K562 (cell line): ENCODE measurements around the gene APOM. TPM values are rescaled to one million over a fixed set of nuclear protein-coding genes. Genes with fewer than 3 reads are reported as not detected.

Experiments
- CHCHD3 ChIP-seq: fragments of 250-450 bp; sonication (Bioruptor Pico); IDR thresholded peaks from 2 replicates; pipeline ENCODE4 v2.1.2; 2022; ENCODE audit warnings: mild to moderate bottlenecking
- CHD2 ChIP-seq: IDR thresholded peaks from 2 replicates; pipeline ENCODE4 v1.6.1; 2011; ENCODE audit warnings: low read depth, low read length
- CREB3 ChIP-seq: fragments of 450-650 bp; conservative IDR thresholded peaks from 2 replicates; pipeline ENCODE4 v1.6.1; 2016; ENCODE audit warnings: missing genetic modification characterization, low read depth, mild to moderate bottlenecking, missing compliant biosample characterization, moderate library complexity
- CREM ChIP-seq: IDR thresholded peaks from 2 replicates; pipeline ENCODE4 v1.6.1; 2014; ENCODE audit warnings: antibody characterized with exemption, low read depth
- DNMT1 ChIP-seq: fragments of 450-650 bp; IDR thresholded peaks from 2 replicates; pipeline ENCODE4 v1.6.1; 2016; ENCODE audit warnings: antibody characterized with exemption, mild to moderate bottlenecking
- ERF ChIP-seq: fragments of 450-650 bp; formaldehyde crosslinking; IDR thresholded peaks from 2 replicates; pipeline ENCODE4 v1.4.0; 2020; ENCODE audit warnings: mild to moderate bottlenecking, mixed read lengths
- EWSR1 ChIP-seq: fragments of 450-650 bp; IDR thresholded peaks from 2 replicates; pipeline ENCODE4 v1.6.1; 2018; ENCODE audit warnings: borderline replicate concordance, mild to moderate bottlenecking, low read depth, moderate library complexity; ENCODE audit not compliant: partially characterized antibody
- FOXA1 ChIP-seq: fragments of 450-650 bp; IDR thresholded peaks from 2 replicates; pipeline ENCODE4 v1.6.1; 2016; ENCODE audit warnings: mild to moderate bottlenecking, borderline replicate concordance
- FOXO4 ChIP-seq: fragments of 450-650 bp; formaldehyde crosslinking; IDR thresholded peaks from 2 replicates; pipeline ENCODE4 v1.4.0; 2020; ENCODE audit warnings: mild to moderate bottlenecking, moderate library complexity
- HMG20A ChIP-seq: fragments of 450-650 bp; formaldehyde crosslinking; conservative IDR thresholded peaks from 2 replicates; pipeline ENCODE4 v1.4.0; 2020; ENCODE audit warnings: mild to moderate bottlenecking, mixed read lengths
- HNRNPH1 ChIP-seq: fragments of 200-400 bp; formaldehyde crosslinking; optimal IDR thresholded peaks from 2 replicates; pipeline ENCODE3; 2017; ENCODE audit warnings: low read depth, mild to moderate bottlenecking, low read length, moderate library complexity
- LARP7 ChIP-seq: fragments of 450-650 bp; IDR thresholded peaks from 2 replicates; pipeline ENCODE4 v1.6.1; 2016
- NCOA1 ChIP-seq: fragments of 450-650 bp; IDR thresholded peaks from 2 replicates; pipeline ENCODE4 v1.6.1; 2016; ENCODE audit warnings: low read depth
- PHB2 ChIP-seq: fragments of 450-650 bp; IDR thresholded peaks from 2 replicates; pipeline ENCODE4 v1.6.1; 2017; ENCODE audit warnings: low read depth
- POU5F1 ChIP-seq: fragments of 150-350 bp; IDR thresholded peaks from 2 replicates; pipeline ENCODE4 v1.6.1; 2014; ENCODE audit warnings: borderline replicate concordance, low read length, low read depth, mild to moderate bottlenecking; ENCODE audit not compliant: partially characterized antibody
- RHOXF2B ChIP-seq: fragments of 250-450 bp; sonication (Bioruptor Pico); conservative IDR thresholded peaks from 2 replicates; pipeline ENCODE4 v1.5.1; 2021
- SRF ChIP-seq, 2 experiments: fragments of 250-450, 450-650 bp in 1 of 2; sonication (Bioruptor Pico) in 1 of 2; sonication (generic) in 1 of 2; formaldehyde crosslinking; IDR thresholded peaks; 2 replicates each; pipeline versions ENCODE4 v1.5.0 to v1.5.1; 2020 to 2022; ENCODE audit warnings: mild to moderate bottlenecking in 1 of 2, missing genetic modification reagents in 1 of 2
- TBP ChIP-seq: optimal IDR thresholded peaks from 2 replicates; pipeline ENCODE3; 2011; ENCODE audit warnings: low read depth, low read length, improper control_type of control experiment
- TEAD2 ChIP-seq: fragments of 450-650 bp; IDR thresholded peaks from 2 replicates; pipeline ENCODE4 v1.6.1; 2016; ENCODE audit warnings: missing genetic modification characterization, control low read depth, missing compliant biosample characterization
- XRCC3 ChIP-seq: fragments of 450-650 bp; IDR thresholded peaks from 2 replicates; pipeline ENCODE4 v1.6.1; 2017; ENCODE audit warnings: mild to moderate bottlenecking, moderate library complexity
- ZNF12 ChIP-seq: sonication (generic); formaldehyde crosslinking; IDR thresholded peaks from 2 replicates; pipeline ENCODE4 v1.4.0; 2020; ENCODE audit warnings: mild to moderate bottlenecking, missing genetic modification reagents
- ZNF197 ChIP-seq: fragments of 200-800 bp; sonication (Bioruptor generic); IDR thresholded peaks from 2 replicates; pipeline ENCODE4 v1.6.1; 2016; ENCODE audit warnings: low read depth, missing genetic modification characterization, missing compliant biosample characterization
- ZNF717 ChIP-seq: fragments of 250-450 bp; sonication (Bioruptor Pico); IDR thresholded peaks from 2 replicates; pipeline ENCODE4 v1.5.0; 2021
- polyA plus RNA-seq, 8 experiments: library from polyadenylated mRNA; depleted of rRNA in 4 of 8; stranded (reverse) in 5 of 8; unstranded in 3 of 8; fragments of >200 nt; fragmentation: Nextera tagmentation in 2 of 8; fragmentation: Illumina TruSeq in 1 of 8; extraction: Ambion mirVana in 2 of 8; extraction: Trizol in 1 of 8; gene quantifications; 2 replicates each; pipeline versions ENCODE4 v1.2.1 to v1.2.3, GENCODE V29; 2011 to 2014; ENCODE audit warnings: inconsistent platforms in 1 of 8, missing spikeins in 1 of 8
- total RNA-seq, 7 experiments: library from RNA; depleted of rRNA in 6 of 7; stranded (reverse); fragments of >200 nt in 6 of 7; fragmentation: Illumina TruSeq in 2 of 7; extraction: Trizol in 2 of 7; gene quantifications; 2 replicates each; pipeline versions ENCODE4 v1.2.1 to v1.2.3, GENCODE V29; 2011 to 2021; ENCODE audit warnings: low replicate concordance in 1 of 7
- TF ChIP-seq, protein P1 (sequence below), 2 experiments: IDR thresholded peaks in 1 of 2; conservative IDR thresholded peaks in 1 of 2; 2 replicates each; pipeline ENCODE4 v1.6.1; 2016; ENCODE audit warnings: low read depth in 2 of 2, mild to moderate bottlenecking in 1 of 2, missing compliant biosample characterization in 1 of 2, missing genetic modification characterization in 1 of 2, moderate library complexity in 1 of 2

APOM gene
- total and polyA plus RNA-seq, 9 of the 15 experiments (the other 6 are each of a cell fraction or from before 2014, with no cell fraction given): 5.7 to 24.3 (median 10.4) TPM

GRCh38 chr6:31663961-31664789 lies 8.5 kb downstream of the APOM start (continued):
- TF ChIP-seq, protein P1, sequence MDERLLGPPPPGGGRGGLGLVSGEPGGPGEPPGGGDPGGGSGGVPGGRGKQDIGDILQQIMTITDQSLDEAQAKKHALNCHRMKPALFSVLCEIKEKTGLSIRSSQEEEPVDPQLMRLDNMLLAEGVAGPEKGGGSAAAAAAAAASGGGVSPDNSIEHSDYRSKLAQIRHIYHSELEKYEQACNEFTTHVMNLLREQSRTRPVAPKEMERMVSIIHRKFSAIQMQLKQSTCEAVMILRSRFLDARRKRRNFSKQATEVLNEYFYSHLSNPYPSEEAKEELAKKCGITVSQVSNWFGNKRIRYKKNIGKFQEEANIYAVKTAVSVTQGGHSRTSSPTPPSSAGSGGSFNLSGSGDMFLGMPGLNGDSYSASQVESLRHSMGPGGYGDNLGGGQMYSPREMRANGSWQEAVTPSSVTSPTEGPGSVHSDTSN (CRISPR knock-in tag; IDR thresholded peaks at IDR 0.05; ENCODE audit: low read depth): no peak
- TF ChIP-seq, protein P1 (tag; conservative IDR thresholded peaks at IDR 0.05; ENCODE audit: low read depth): 0 out of 2 replicates have a peak, but pooled peaks have one; percentile 7
- TF ChIP-seq TBP (peak; percentile 36), PHB2 (no peak; the same call in 1 of the 2 replicates), FOXO4 (CRISPR knock-in tag) (peak; percentile 48; the same call in 1 of the 2 replicates), ZNF717 (CRISPR knock-in tag) (no peak), CHCHD3 (CRISPR knock-in tag) (0 out of 2 replicates have a peak, but pooled peaks have one; percentile 24), RHOXF2B (CRISPR knock-in tag) (no peak), TEAD2 (tag) (no peak), ZNF197 (no peak), XRCC3 (no peak), ERF (CRISPR knock-in tag) (0 out of 2 replicates have a peak, but pooled peaks have one; percentile 4), HNRNPH1 (no peak), CHD2 (no peak), LARP7 (peak; percentile 55; the same call in 1 of the 2 replicates), HMG20A (CRISPR knock-in tag) (no peak), CREB3 (tag) (no peak), POU5F1 (no peak), FOXA1 (no peak), CREM (no peak), DNMT1 (0 out of 2 replicates have a peak, but pooled peaks have one; percentile 25), NCOA1 (peak; percentile 38; the same call in 1 of the 2 replicates), SRF (CRISPR knock-in tag; IDR thresholded peaks at IDR 0.05) (0 out of 4 replicates have a peak, but pooled peaks of 1 of the 2 experiments have one; percentile 46), EWSR1 (no peak), ZNF12 (CRISPR knock-in tag) (no peak)
